ENCODE data around the gene CTSZ.
"Not testable (repeated sequence)": the region's sequence is repeated elsewhere in the genome, so short reads cannot be mapped to it uniquely, and the experiment has no call there.

The CTSZ gene

GRCh38 chr20:59013031-59013951 lies 6.2 kb upstream of the CTSZ start:
- no peak for DNase-seq (ENCODE audit: low spot score)

GRCh38 chr20:59011874-59012157 lies 4.8 kb upstream of the CTSZ start:
- not testable (repeated sequence) for DNase-seq (ENCODE audit: low spot score)

GRCh38 chr20:59010995-59011873 lies 4.2 kb upstream of the CTSZ start:
- peak; percentile 92 for DNase-seq (ENCODE audit: low spot score)

- peak; percentile 61 for DNase-seq (ENCODE audit: low spot score)
Measured at GRCh38 chr20:59010321-59010994, 3.4 kb upstream of the CTSZ start.

GRCh38 chr20:59008715-59009336 lies 1.8 kb upstream of the CTSZ start:
- DNase-seq (ENCODE audit: low spot score) = no peak

GRCh38 chr20:59007665-59008511 lies 834 bp upstream of the CTSZ start:
- no peak for DNase-seq (ENCODE audit: low spot score)

GRCh38 chr20:59006167-59006863 lies 739 bp downstream of the CTSZ start:
- no peak for DNase-seq (ENCODE audit: low spot score)

- no peak for DNase-seq (ENCODE audit: low spot score)
Measured at GRCh38 chr20:59005523-59006166, 1.4 kb downstream of the CTSZ start.

- DNase-seq (ENCODE audit: low spot score) = peak; percentile 58
Measured at GRCh38 chr20:59004763-59005522, 2.1 kb downstream of the CTSZ start.

- DNase-seq (ENCODE audit: low spot score) = no peak
Measured at GRCh38 chr20:59004493-59004762, 2.6 kb downstream of the CTSZ start.

GRCh38 chr20:59003836-59004492 lies 3.1 kb downstream of the CTSZ start:
- no peak for DNase-seq (ENCODE audit: low spot score)

- DNase-seq (ENCODE audit: low spot score) = no peak
Measured at GRCh38 chr20:59002874-59003399, 4.1 kb downstream of the CTSZ start.

GRCh38 chr20:59002388-59002787 lies 4.7 kb downstream of the CTSZ start:
- no peak for DNase-seq (ENCODE audit: low spot score)

- DNase-seq (ENCODE audit: low spot score) = no peak
Measured at GRCh38 chr20:59001449-59002171, 5.4 kb downstream of the CTSZ start.

- no peak for DNase-seq (ENCODE audit: low spot score)
Measured at GRCh38 chr20:59001068-59001448, 6.0 kb downstream of the CTSZ start.

- no peak for DNase-seq (ENCODE audit: low spot score)
Measured at GRCh38 chr20:59000326-59000725, 6.7 kb downstream of the CTSZ start.

GRCh38 chr20:58998656-58999055 lies 8.4 kb downstream of the CTSZ start:
- DNase-seq (ENCODE audit: low spot score) = no peak

- no peak for DNase-seq (ENCODE audit: low spot score)
Measured at GRCh38 chr20:58997141-58997770, 9.8 kb downstream of the CTSZ start.

Measured in SW480 (cell line).